ENCODE measurements around the gene PCDHA9. TPM values are rescaled to one million over a fixed set of nuclear protein-coding genes. Genes with fewer than 3 reads are reported as not detected.
A peak's percentile ranks its signal among the peaks of the same experiment; 100 is the strongest.
"Not testable (repeated sequence)": the region's sequence is repeated elsewhere in the genome, so short reads cannot be mapped to it uniquely, and the experiment has no call there.

Gene PCDHA9
- total RNA-seq, 1 experiment from 2014 or later: 0.22 TPM

- intact Hi-C loops (cut with micrococcal nuclease): loop anchor here (1.0 kb wide), 1 partner anchor 220 kb away; no protein-coding TSS in a partner anchor
- Histone ChIP-seq H3K27me3 (ENCODE audit: low read length) (no peaks in the 10 kb centered on the region), H3K36me3 (ENCODE audit: low read depth, low read length) (no peaks in the 10 kb centered on the region), H3K4me3 (ENCODE audit: low read length) (peak within 1 kb of the TSS; percentile 76), H3K27ac (ENCODE audit: low read length) (no peak within 1 kb of the TSS), H3K4me2 (ENCODE audit: low read length) (peak within 1 kb of the TSS; percentile 82), H3K9me2 (replicated peaks; ENCODE audit: low read length) (no peaks in the 10 kb centered on the region), H3K4me1 (ENCODE audit: insufficient read depth, low read length) (no peaks in the 10 kb centered on the region), H2AFZ (ENCODE audit: low read length) (peak within 1 kb of the TSS; percentile 94), H3K9ac (ENCODE audit: low read length) (peak within 1 kb of the TSS; percentile 47; the same call in 1 of the 2 replicates), H3K9me3 (ENCODE audit: low read length) (no peaks in the 10 kb centered on the region), H3F3A (ENCODE audit: low read length, unreplicated experiment) (no peaks in the 10 kb centered on the region), H4K20me1 (ENCODE audit: low read length) (no peaks in the 10 kb centered on the region), H3K79me2 (ENCODE audit: low read length) (no peaks in the 10 kb centered on the region)
- ATAC-seq: peak; percentile 82
- ChIA-PET CTCF (interaction anchor here (0.6 to 1.5 kb wide), 7 partner anchors 14 to 645 kb away, joined by 3 to 34 read pairs (median 7); partner anchors contain the start of genes PCDHA4, PCDHA8 and PCDHAC2), POLR2A (ENCODE audit: unreplicated experiment) (interaction anchor here (0.6 kb wide), 1 partner anchor 104 kb away, joined by 3 read pairs; the partner anchor contains the start of gene PCDHAC1)
- BruUV-seq (replicated peaks): TSS peak; percentile 61
- TF ChIP-seq EZH2phosphoT487 (IDR thresholded peaks at IDR 0.05; ENCODE audit: borderline replicate concordance, low read length) (no peak), CTCF (conservative IDR thresholded peaks at IDR 0.05; ENCODE audit: low read depth, low read length) (peak; percentile 69)
- DNase-seq: peak; percentile 83
These were observed 26.6 kb upstream of the PCDHA9 start, which contains the start of gene PCDHA5 for GRCh38 chr5:140821375-140822280. Gene PCDHA5 (plus strand): TSS chr5:140821613.

DNA sequence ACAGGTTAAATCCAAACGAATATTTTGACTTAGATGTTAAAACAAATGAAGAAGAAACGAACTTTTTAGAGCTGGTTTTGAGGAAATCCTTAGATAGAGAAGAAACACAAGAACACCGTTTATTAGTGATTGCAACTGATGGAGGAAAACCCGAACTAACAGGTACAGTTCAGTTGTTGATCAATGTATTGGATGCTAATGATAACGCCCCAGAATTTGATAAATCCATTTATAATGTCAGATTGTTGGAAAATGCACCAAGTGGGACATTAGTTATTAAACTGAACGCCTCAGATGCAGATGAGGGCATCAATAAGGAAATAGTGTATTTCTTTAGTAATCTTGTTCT lies 25.9 kb upstream of the PCDHA9 start:
- Histone ChIP-seq H3K79me2 (ENCODE audit: low read length) (no peaks in the 10 kb centered on the region), H4K20me1 (ENCODE audit: low read length) (no peaks in the 10 kb centered on the region), H3K27ac (ENCODE audit: low read length) (no peak overlapping the region), H3K36me3 (ENCODE audit: low read depth, low read length) (no peaks in the 10 kb centered on the region), H3K27me3 (ENCODE audit: low read length) (no peaks in the 10 kb centered on the region), H2AFZ (ENCODE audit: low read length) (peak overlapping the region; percentile 94; the same call in 1 of the 2 replicates), H3K4me1 (ENCODE audit: insufficient read depth, low read length) (no peaks in the 10 kb centered on the region), H3K9ac (ENCODE audit: low read length) (no peak overlapping the region), H3F3A (ENCODE audit: low read length, unreplicated experiment) (no peaks in the 10 kb centered on the region), H3K4me3 (ENCODE audit: low read length) (peak overlapping the region; percentile 76), H3K9me2 (replicated peaks; ENCODE audit: low read length) (no peaks in the 10 kb centered on the region), H3K4me2 (ENCODE audit: low read length) (peak overlapping the region; percentile 82; the same call in 1 of the 2 replicates), H3K9me3 (ENCODE audit: low read length) (no peaks in the 10 kb centered on the region)
- ATAC-seq: no peak
- POLR2A ChIA-PET (ENCODE audit: unreplicated experiment): no interaction called here
- intact Hi-C loops (cut with micrococcal nuclease): no loop called here
- CTCF ChIA-PET: interaction anchor here (1.5 kb wide), 1 partner anchor 218 kb away, joined by 8 read pairs; no protein-coding TSS in a partner anchor
- no TSS peak for BruUV-seq (replicated peaks)
- DNase-seq: no peak
- TF ChIP-seq EZH2phosphoT487 (IDR thresholded peaks at IDR 0.05; ENCODE audit: borderline replicate concordance, low read length): no peak
- no peak for TF ChIP-seq EZH2 (IDR thresholded peaks at IDR 0.05; ENCODE audit: low read length, unreplicated experiment)
- no peak for TF ChIP-seq CTCF (conservative IDR thresholded peaks at IDR 0.05; ENCODE audit: low read depth, low read length)

- intact Hi-C loops (cut with micrococcal nuclease); H3K4me3 ChIP-seq (ENCODE audit: low read length); H3K27me3 ChIP-seq (ENCODE audit: low read length); BruUV-seq (replicated peaks); H3K9ac ChIP-seq (ENCODE audit: low read length); POLR2A ChIA-PET (ENCODE audit: unreplicated experiment); H2AFZ ChIP-seq (ENCODE audit: low read length); CTCF ChIA-PET; H3K4me2 ChIP-seq (ENCODE audit: low read length); H3K27ac ChIP-seq (ENCODE audit: low read length); DNase-seq; H3K9me3 ChIP-seq (ENCODE audit: low read length); H3K36me3 ChIP-seq (ENCODE audit: low read depth, low read length); H3K9me2 ChIP-seq (replicated peaks; ENCODE audit: low read length); H4K20me1 ChIP-seq (ENCODE audit: low read length); H3K79me2 ChIP-seq (ENCODE audit: low read length); H3F3A ChIP-seq (ENCODE audit: low read length, unreplicated experiment); H3K4me1 ChIP-seq (ENCODE audit: insufficient read depth, low read length); ATAC-seq: not testable (repeated sequence)
These were observed 25.2 kb upstream of the PCDHA9 start for GRCh38 chr5:140822969-140823368.
